HG03439 (cell line): ENCODE results near the gene TAS2R31.
"Not testable (repeated sequence)": the region's sequence is repeated elsewhere in the genome, so short reads cannot be mapped to it uniquely, and the experiment has no call there.

Experiments used
- ATAC-seq: cut with Tn5 transposase; IDR thresholded peaks from one replicate; pipeline ENCODE4 v1.9.1; 2021; ENCODE audit warnings: mild to moderate bottlenecking, moderate library complexity; ENCODE audit not compliant: unreplicated experiment

TAS2R31 gene

GRCh38 chr12:11031307-11031706 lies at the start of gene TAS2R31:
Gene TAS2R31, minus strand, starts transcription at chr12:11031407. Its CDS starts 72 bp downstream, at chr12:11031335.
- ATAC-seq: no peak

GRCh38 chr12:11078246-11078645 lies 47.0 kb upstream of the TAS2R31 start:
- ATAC-seq: no peak

- no peak for ATAC-seq
Observed at GRCh38 chr12:11075642-11076041, 44.4 kb upstream of the TAS2R31 start.

- no peak for ATAC-seq
Observed at GRCh38 chr12:11071414-11071813, 40.2 kb upstream of the TAS2R31 start.

- ATAC-seq: no peak
Observed at GRCh38 chr12:11070999-11071398, 39.8 kb upstream of the TAS2R31 start.

- no peak for ATAC-seq
Observed at GRCh38 chr12:11069854-11070365, 38.7 kb upstream of the TAS2R31 start.

- no peak for ATAC-seq
Observed at GRCh38 chr12:11067514-11067913, 36.3 kb upstream of the TAS2R31 start.

- not testable (repeated sequence) for ATAC-seq
Observed at GRCh38 chr12:11062194-11062593, 31.0 kb upstream of the TAS2R31 start, which contains the start of gene TAS2R46. Gene TAS2R46, minus strand, starts transcription at chr12:11062294. Its CDS starts 0 bp downstream, at chr12:11062294.

- no peak for ATAC-seq
Observed at GRCh38 chr12:11059784-11060183, 28.6 kb upstream of the TAS2R31 start.

- no peak for ATAC-seq
Observed at GRCh38 chr12:11059041-11059440, 27.8 kb upstream of the TAS2R31 start.

GRCh38 chr12:11055306-11055705 lies 24.1 kb upstream of the TAS2R31 start:
- ATAC-seq: no peak

- ATAC-seq: not testable (repeated sequence)
Observed at GRCh38 chr12:11049806-11050531, 18.8 kb upstream of the TAS2R31 start.

- ATAC-seq: not testable (repeated sequence)
Observed at GRCh38 chr12:11041366-11041765, 10.2 kb upstream of the TAS2R31 start.

- no peak for ATAC-seq
Observed at GRCh38 chr12:11040162-11040561, 9.0 kb upstream of the TAS2R31 start.

GRCh38 chr12:11039171-11039570 lies 8.0 kb upstream of the TAS2R31 start:
- ATAC-seq: no peak

- not testable (repeated sequence) for ATAC-seq
Observed at GRCh38 chr12:11033959-11034358, 2.8 kb upstream of the TAS2R31 start.

- ATAC-seq: no peak
Observed at GRCh38 chr12:11026118-11026517, 5.1 kb downstream of the TAS2R31 start.

- ATAC-seq: no peak
Observed at GRCh38 chr12:11023387-11023786, 7.8 kb downstream of the TAS2R31 start.

- ATAC-seq: no peak
Observed at GRCh38 chr12:11022520-11022919, 8.7 kb downstream of the TAS2R31 start, which contains the start of gene TAS2R19. Gene TAS2R19, minus strand, starts transcription at chr12:11022620. Its CDS starts 49 bp downstream, at chr12:11022571.

- no peak for ATAC-seq
Observed at GRCh38 chr12:11016937-11017336, 14.3 kb downstream of the TAS2R31 start.

- ATAC-seq: no peak
Observed at GRCh38 chr12:11015775-11016430, 15.3 kb downstream of the TAS2R31 start.

GRCh38 chr12:11014234-11014633 lies 17.0 kb downstream of the TAS2R31 start:
- no peak for ATAC-seq
